GM08714 (cell line): ENCODE measurements around the gene PDE4B.
"Not testable (repeated sequence)": the region's sequence is repeated elsewhere in the genome, so short reads cannot be mapped to it uniquely, and the experiment has no call there.

ENCODE experiments used
- H3K4me3 ChIP-seq: fragments of 200-500 bp; sonication (Bioruptor generic); 2 replicates; pipeline ENCODE4 v1.5.1; 2014; ENCODE audit warnings: mild to moderate bottlenecking, low read length, inconsistent platforms
- ZNF274 ChIP-seq: IDR thresholded peaks from 2 replicates; pipeline ENCODE4 v1.6.1; 2012; ENCODE audit warnings: mild to moderate bottlenecking, low read depth, low read length

Gene PDE4B

DNA sequence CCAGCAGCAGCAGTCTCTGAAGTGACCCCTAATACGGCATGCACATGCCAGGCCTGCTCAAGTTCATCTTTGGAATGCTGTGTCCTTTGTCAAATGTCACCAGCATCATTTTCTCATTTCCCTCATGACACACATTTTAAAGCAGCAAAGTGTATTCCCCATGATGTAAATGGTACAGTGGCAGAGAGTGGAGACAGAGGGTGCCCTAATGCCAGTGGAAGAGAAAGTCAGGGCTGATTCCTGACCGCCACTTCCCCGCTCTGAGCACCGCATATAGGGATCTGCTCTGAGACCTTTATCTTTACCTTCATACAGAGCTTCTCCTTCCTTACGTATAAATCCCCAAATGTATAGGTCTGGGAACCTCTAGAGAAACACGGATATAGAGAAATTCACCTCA lies 518.9 kb downstream of the PDE4B start:
- TF ChIP-seq ZNF274: no peak

GRCh38 chr1:66312271-66312990 lies 519.7 kb downstream of the PDE4B start:
- TF ChIP-seq ZNF274: no peak

More for the DNA sequence above, 518.9 kb downstream of the PDE4B start:
- no peak overlapping the region for H3K4me3 ChIP-seq

GRCh38 chr1:66313429-66313828 lies 520.7 kb downstream of the PDE4B start:
- no peak for TF ChIP-seq ZNF274
- no peak overlapping the region for H3K4me3 ChIP-seq

More at GRCh38 chr1:66312271-66312990, 519.7 kb downstream of the PDE4B start:
- no peak overlapping the region for H3K4me3 ChIP-seq

DNA sequence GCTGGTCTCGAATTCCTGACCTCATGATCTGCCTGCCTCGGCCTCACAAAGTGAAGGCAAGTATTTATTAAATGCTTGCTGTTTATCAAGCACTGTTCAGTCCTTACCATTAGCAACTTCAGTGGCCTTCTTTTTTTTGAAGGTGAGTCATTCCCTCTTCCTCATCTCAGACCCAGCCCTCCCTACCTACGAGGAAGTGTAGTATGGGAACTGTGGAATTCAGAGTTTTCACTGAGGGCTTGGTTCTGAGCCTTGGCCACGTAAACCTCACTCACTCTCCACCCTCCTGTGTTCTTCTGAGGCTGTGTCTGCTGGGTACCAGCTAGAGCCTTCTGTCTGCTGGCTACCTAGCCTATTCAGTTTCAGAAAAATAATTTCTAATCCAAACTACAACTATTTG lies 523.0 kb downstream of the PDE4B start:
- TF ChIP-seq ZNF274: no peak
- no peak overlapping the region for H3K4me3 ChIP-seq

DNA sequence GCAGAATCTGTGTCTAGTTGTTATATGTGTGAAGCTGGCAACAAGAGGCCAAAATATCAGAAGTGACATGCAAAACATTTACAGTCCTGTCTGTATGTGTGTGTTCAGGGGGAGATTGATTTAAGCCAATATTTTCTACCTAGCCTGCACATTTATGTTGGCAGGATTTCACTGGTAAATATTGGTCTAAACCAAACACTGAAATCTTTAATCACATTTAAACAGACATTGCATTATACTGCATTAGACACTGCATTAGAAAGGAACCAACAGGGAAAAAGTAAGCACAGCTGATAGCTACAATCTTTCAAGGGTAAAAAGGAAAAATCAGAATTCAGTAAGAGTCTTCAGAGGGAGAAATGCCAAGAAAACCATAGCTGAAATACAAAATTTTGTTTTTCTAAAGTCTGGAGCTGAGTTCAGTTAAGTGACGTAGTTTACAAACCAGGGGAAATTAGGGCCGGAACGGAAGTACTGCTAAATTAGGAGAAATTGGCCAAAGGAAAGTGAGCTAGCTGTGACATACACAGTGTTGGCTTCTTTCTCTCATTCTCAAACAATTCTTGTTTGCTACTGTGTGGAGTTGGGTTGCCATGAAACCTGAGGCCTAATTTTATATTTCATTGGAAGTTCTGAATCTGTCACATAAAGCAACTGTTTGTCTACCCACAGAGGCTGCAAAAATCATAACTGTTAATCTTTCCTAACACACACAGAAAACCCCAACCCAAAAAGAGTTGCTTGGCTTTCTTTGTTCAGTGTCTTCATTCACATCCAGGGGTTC lies 524.0 kb downstream of the PDE4B start:
- H3K4me3 ChIP-seq: no peak overlapping the region
- TF ChIP-seq ZNF274: no peak

DNA sequence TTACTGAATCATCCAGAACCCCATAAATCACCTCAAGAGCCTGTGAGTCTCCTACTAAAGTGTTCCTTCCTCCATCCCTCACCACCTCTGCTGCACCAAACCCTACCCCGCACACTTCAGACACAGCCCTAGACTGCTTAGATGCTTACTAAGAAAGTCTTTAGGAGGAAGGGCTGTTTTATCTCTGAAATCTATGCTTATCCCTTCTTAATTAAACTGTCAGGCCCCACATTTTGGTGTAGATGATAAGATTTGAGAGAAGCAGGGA lies 524.5 kb downstream of the PDE4B start:
- no peak for TF ChIP-seq ZNF274
- no peak overlapping the region for H3K4me3 ChIP-seq

DNA sequence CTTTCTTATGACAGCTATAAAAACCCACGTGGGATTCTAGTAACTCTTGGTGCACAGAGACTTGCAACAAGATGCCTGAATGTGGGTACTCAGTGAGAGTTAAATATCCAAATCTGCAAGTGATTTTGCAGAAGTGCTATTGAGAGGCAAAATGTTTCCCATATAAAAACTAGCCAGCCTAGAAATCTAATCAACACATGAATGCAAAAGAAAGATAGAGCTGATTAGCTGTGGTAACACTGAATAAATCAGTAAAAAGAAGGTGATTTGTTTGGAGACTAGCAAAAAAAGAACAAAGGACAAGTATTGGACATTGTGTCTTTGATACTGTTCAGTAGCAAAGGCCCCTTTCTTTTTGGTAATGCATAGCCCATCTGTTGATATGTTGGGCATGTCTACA lies 527.5 kb downstream of the PDE4B start:
- TF ChIP-seq ZNF274: no peak
- no peak overlapping the region for H3K4me3 ChIP-seq

DNA sequence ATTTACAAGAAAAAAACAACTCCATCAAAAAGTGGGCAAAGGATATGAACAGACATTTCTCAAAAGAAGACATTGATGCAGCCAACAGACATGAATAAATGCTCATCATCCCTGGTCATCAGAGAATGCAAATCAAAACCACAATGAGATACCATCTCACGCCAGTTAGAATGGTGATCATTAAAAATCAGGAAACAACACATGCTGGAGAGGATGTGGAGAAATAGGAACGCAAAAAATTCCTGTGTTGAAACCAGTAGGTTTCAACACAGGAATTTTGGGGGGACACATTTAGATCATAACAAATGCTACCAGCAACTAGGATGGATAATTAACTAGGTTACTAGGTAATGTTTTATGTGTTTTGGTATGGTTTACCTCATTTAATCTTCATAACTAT lies 529.8 kb downstream of the PDE4B start:
- H3K4me3 ChIP-seq: not testable (repeated sequence)

DNA sequence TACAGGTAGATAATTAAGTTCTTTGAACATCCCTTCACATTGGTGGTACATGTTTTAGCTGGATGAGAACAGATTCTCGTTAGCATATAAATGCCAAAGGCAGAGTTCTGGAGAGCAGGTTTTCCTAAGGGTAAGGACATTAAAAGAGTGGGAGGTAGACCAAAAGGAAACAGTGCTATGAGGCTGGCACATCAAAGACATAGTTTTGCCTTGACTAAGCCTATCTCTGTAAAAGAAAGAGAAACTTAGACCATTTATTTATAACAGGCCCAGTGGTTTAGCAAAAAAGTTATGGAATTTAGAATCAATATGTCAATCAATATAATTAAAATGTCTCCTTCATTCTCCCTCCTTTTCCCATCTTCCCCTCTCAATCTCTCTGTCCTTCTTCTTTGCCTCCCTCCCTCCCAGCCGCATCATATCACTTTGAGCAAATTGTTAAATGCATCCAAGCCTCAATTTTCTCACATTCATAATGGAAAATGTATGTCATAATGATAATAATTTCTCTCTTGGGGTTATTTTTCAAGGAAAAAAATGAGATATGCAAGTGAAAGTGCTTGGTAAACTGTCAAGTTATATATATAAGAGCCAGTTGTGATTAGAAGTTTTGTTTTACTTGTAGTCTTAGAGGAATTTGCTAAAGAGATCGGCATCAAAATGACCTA lies 531.4 kb downstream of the PDE4B start:
- H3K4me3 ChIP-seq: no peak overlapping the region
- no peak for TF ChIP-seq ZNF274

GRCh38 chr1:66325594-66326380 lies 533.1 kb downstream of the PDE4B start:
- H3K4me3 ChIP-seq: no peak overlapping the region
- no peak for TF ChIP-seq ZNF274

GRCh38 chr1:66326867-66327266 lies 534.2 kb downstream of the PDE4B start:
- H3K4me3 ChIP-seq: no peak overlapping the region
- TF ChIP-seq ZNF274: no peak

DNA sequence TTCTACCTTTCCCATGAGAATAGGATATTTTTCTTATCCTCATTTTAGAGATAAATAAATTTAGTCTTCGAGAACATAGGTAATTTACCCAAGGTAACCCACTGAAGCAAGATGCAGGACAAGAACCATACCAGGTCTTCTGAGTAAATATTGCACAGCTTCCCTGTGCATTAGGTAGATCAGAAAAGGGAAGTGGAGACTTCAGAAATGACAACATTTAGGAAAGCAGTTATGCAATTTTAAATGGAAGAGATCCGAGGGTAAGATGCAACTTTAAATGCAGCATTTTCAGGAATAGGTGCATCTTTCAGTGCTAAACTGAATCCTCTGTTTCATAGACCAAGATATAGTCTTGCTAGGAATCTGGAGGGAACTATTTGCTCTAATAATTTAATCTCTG lies 534.9 kb downstream of the PDE4B start:
- no peak overlapping the region for H3K4me3 ChIP-seq
- TF ChIP-seq ZNF274: no peak

DNA sequence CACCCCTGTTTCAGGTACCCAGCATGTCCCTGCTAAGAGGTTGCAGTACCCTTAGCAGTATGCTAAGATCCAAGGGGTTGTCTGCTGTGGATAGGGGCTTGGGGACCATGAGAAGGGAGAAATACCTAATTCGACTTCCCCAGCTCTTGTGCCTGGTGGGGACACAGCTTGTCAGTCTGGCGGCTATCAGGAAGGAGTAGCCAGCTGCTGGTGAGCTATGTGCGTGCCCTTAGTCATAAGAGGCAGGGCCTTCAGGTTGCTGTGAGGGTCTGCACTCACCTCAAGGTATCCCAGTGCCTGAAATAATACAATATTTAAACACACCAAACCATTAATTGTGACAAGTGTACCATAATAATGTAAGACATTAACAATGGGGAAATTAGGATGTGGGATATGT lies 536.2 kb downstream of the PDE4B start:
- no peak overlapping the region for H3K4me3 ChIP-seq
- no peak for TF ChIP-seq ZNF274

DNA sequence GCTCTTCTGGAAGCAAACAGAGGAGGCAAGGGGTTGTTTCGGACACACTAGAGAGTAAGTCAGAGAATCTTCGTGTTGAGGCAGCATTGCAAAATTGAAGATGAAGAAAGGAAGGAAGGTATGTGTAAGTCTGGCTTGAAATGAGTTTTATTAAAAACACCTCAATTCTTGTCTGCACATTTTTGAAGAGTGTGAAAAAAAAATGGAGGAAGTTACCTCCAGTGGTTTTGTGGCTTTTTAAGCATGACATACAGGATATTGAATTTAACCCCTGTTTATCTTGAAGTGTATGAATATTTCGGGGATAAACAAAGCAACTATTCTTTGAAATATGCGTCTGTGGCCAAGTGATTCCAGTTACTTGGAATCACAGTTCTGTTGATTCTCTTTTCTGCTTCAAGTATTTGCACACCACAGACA lies 538.0 kb downstream of the PDE4B start:
- TF ChIP-seq ZNF274: no peak
- H3K4me3 ChIP-seq: peak overlapping the region; percentile 70; the same call in 1 of the 2 replicates
